Gastrocnemius medialis (tissue), 4 donors: ENCODE data around the gene CEP70. TPM values are rescaled to one million over a fixed set of nuclear protein-coding genes. Genes with fewer than 3 reads are reported as not detected.

Source experiments
- ATAC-seq, 2 donors: fragments of 150-250 bp; one replicate each; pipeline ENCODE4 v1.9.1; 2016
- DNase-seq, 2 donors: peaks; one replicate each; pipeline ENCODE4 v3.0.0-alpha.2; 2019
- H3K27ac ChIP-seq, 4 donors: fragments of 200-600 bp; sonication (generic); 1 replicate in 1 of 4; 2 replicates in 3 of 4; pipeline ENCODE4 v1.5.1; 2016 to 2018; ENCODE audit warnings: mild to moderate bottlenecking in 2 of 4, moderate library complexity in 1 of 4
- H3K27me3 ChIP-seq, 3 donors: fragments of 200-600 bp; sonication (generic) in 2 of 3; 1 replicate in 1 of 3; 2 replicates in 2 of 3; pipeline versions ENCODE4 v1.5.1 to v1.6.0; 2016 to 2019; ENCODE audit warnings: mild to moderate bottlenecking in 1 of 3, moderate library complexity in 1 of 3
- H3K36me3 ChIP-seq, 2 donors: fragments of 200-600 bp; sonication (generic) in 1 of 2; one replicate each; pipeline ENCODE4 v1.5.1; 2017 to 2018
- H3K4me1 ChIP-seq, 2 donors: fragments of 200-600 bp; sonication (generic) in 1 of 2; one replicate each; pipeline ENCODE4 v1.5.1; 2016 to 2017; ENCODE audit warnings: mild to moderate bottlenecking in 2 of 2
- H3K4me3 ChIP-seq, 4 donors: fragments of 200-600 bp; sonication (generic) in 3 of 4; 1 replicate in 1 of 4; 2 replicates in 3 of 4; pipeline ENCODE4 v1.5.1; 2016 to 2019; ENCODE audit warnings: mild to moderate bottlenecking in 2 of 4
- H3K9me3 ChIP-seq, 3 donors: fragments of 200-600 bp; sonication (generic) in 2 of 3; 1 replicate in 1 of 3; 2 replicates in 2 of 3; pipeline ENCODE4 v1.5.1; 2016 to 2019
- CTCF ChIP-seq, 5 experiments: fragments of 450-650 bp in 3 of 5; fragments of 200-600 bp in 2 of 5; sonication (generic) in 2 of 5; IDR thresholded peaks in 4 of 5; conservative IDR thresholded peaks in 1 of 5; 1 replicate in 4 of 5; 2 replicates in 1 of 5; pipeline ENCODE4 v1.5.1; 2016 to 2019; ENCODE audit warnings: antibody characterized with exemption in 5 of 5, mild to moderate bottlenecking in 3 of 5, moderate library complexity in 3 of 5
- POLR2A ChIP-seq, 2 donors: fragments of 450-650 bp; IDR thresholded peaks; one replicate each; pipeline ENCODE4 v1.6.1; 2017; ENCODE audit warnings: antibody characterized with exemption in 2 of 2, mild to moderate bottlenecking in 2 of 2, moderate library complexity in 2 of 2
- in situ Hi-C, 4 donors: fragments of 200-750 bp; cut with MboI; loops; one replicate each; pipeline versions ENCODE4 v1.15.0 to v1.8.0; 2017; ENCODE audit warnings: low sequenced_read_pairs in 4 of 4
- intact Hi-C: fragments of 100-400 bp; cut with DNase I; formaldehyde crosslinking; loops from one replicate; pipeline ENCODE4 v1.15.1; 2023; ENCODE audit warnings: low total_unique reads
- total RNA-seq, 4 donors: library from RNA; depleted of rRNA; stranded (reverse); fragments of >200 nt; gene quantifications; one replicate each; pipeline versions ENCODE4 v1.1.0 to v1.2.3, GENCODE V29; 2016

CEP70 gene
- total RNA-seq, 4 donors from 2014 or later = 9.8 to 17.4 (median 12.3) TPM

GRCh38 chr3:138638641-138639040 lies 44.6 kb upstream of the CEP70 start:
- ATAC-seq = no peak
- Histone ChIP-seq H3K4me1 (no peaks in the 10 kb centered on the region), H3K36me3 (no peaks in the 10 kb centered on the region), H3K9me3 (no peaks in the 10 kb centered on the region), H3K27me3 (no peaks in the 10 kb centered on the region), H3K4me3 (no peak overlapping the region), H3K27ac (no peak overlapping the region)
- no peak for DNase-seq
- in situ Hi-C loops (no loop called here), intact Hi-C loops (no loop called here)
- TF ChIP-seq CTCF (IDR thresholded peaks at IDR 0.05 in 4 of 5, conservative IDR thresholded peaks at IDR 0.05 in 1 of 5) (no peak), POLR2A (IDR thresholded peaks at IDR 0.05) (no peak)

- in situ Hi-C loops (no loop called here), intact Hi-C loops (no loop called here)
These were observed 35.5 kb upstream of the CEP70 start for GRCh38 chr3:138629526-138629925.

GRCh38 chr3:138625707-138626365 lies 31.8 kb upstream of the CEP70 start:
- DNase-seq = no peak
- no peaks in the 10 kb centered on the region for H3K27me3 ChIP-seq
- no peaks in the 10 kb centered on the region for H3K36me3 ChIP-seq
- intact Hi-C loops = no loop called here
- TF ChIP-seq CTCF (IDR thresholded peaks at IDR 0.05 in 4 of 5, conservative IDR thresholded peaks at IDR 0.05 in 1 of 5) (no peak), POLR2A (IDR thresholded peaks at IDR 0.05) (no peak)
- H3K4me3 ChIP-seq = no peak overlapping the region
- in situ Hi-C loops = no loop called here
- H3K4me1 ChIP-seq = no peaks in the 10 kb centered on the region
- no peak for ATAC-seq
- H3K9me3 ChIP-seq = no peaks in the 10 kb centered on the region
- H3K27ac ChIP-seq = no peak overlapping the region

More at GRCh38 chr3:138629526-138629925, 35.5 kb upstream of the CEP70 start:
- Histone ChIP-seq H3K4me1 (no peaks in the 10 kb centered on the region), H3K27ac (no peak overlapping the region), H3K27me3 (no peaks in the 10 kb centered on the region), H3K36me3 (peaks cover 0 to 10% of the 10 kb centered on the region in 2 donors), H3K9me3 (no peaks in the 10 kb centered on the region), H3K4me3 (no peak overlapping the region)
- ATAC-seq (no peak), DNase-seq (no peak)
- no peak for TF ChIP-seq POLR2A (IDR thresholded peaks at IDR 0.05)
- no peak for TF ChIP-seq CTCF (IDR thresholded peaks at IDR 0.05 in 4 of 5, conservative IDR thresholded peaks at IDR 0.05 in 1 of 5)

- H3K36me3 ChIP-seq = no peaks in the 10 kb centered on the region
- no peaks in the 10 kb centered on the region for H3K9me3 ChIP-seq
- TF ChIP-seq CTCF (IDR thresholded peaks at IDR 0.05 in 4 of 5, conservative IDR thresholded peaks at IDR 0.05 in 1 of 5) = no peak
- TF ChIP-seq POLR2A (IDR thresholded peaks at IDR 0.05) = no peak
- H3K4me1 ChIP-seq = no peaks in the 10 kb centered on the region
- no peak for ATAC-seq
- DNase-seq = no peak
- no peak overlapping the region for H3K4me3 ChIP-seq
- in situ Hi-C loops = no loop called here
- H3K27ac ChIP-seq = no peak overlapping the region
- intact Hi-C loops = no loop called here
- H3K27me3 ChIP-seq = no peaks in the 10 kb centered on the region
These were observed 30.5 kb upstream of the CEP70 start for GRCh38 chr3:138624518-138624917.

- H3K4me1 ChIP-seq = no peaks in the 10 kb centered on the region
- no peak overlapping the region for H3K4me3 ChIP-seq
- ATAC-seq (no peak), DNase-seq (no peak)
- no peaks in the 10 kb centered on the region for H3K9me3 ChIP-seq
- H3K36me3 ChIP-seq = no peaks in the 10 kb centered on the region
- TF ChIP-seq POLR2A (IDR thresholded peaks at IDR 0.05) = no peak
- no peak for TF ChIP-seq CTCF (IDR thresholded peaks at IDR 0.05 in 4 of 5, conservative IDR thresholded peaks at IDR 0.05 in 1 of 5)
- in situ Hi-C loops (no loop called here), intact Hi-C loops (no loop called here)
- no peaks in the 10 kb centered on the region for H3K27me3 ChIP-seq
- H3K27ac ChIP-seq = no peak overlapping the region
These were observed 26.4 kb upstream of the CEP70 start for GRCh38 chr3:138620431-138620830.
